GM12872 (cell line): ENCODE measurements around the gene MPP1.

Experiments
- CTCF ChIP-seq: IDR thresholded peaks from 3 replicates; pipeline ENCODE4 v1.5.1; 2011; ENCODE audit warnings: low read depth, mild to moderate bottlenecking, low read length, moderate library complexity; ENCODE audit not compliant: insufficient read depth

The MPP1 gene

GRCh38 chrX:154775419-154776349, 29.6 kb downstream of the MPP1 start:
- TF ChIP-seq CTCF, result no peak

GRCh38 chrX:154774622-154775021, 30.7 kb downstream of the MPP1 start:
- TF ChIP-seq CTCF, result no peak

GRCh38 chrX:154762537-154763296, 42.6 kb downstream of the MPP1 start, which contains the start of gene DKC1:
Gene DKC1 (plus strand): TSS chrX:154762864. CDS start chrX:154762966, 102 bp downstream.
- TF ChIP-seq CTCF, result 0 out of 3 replicates have a peak, but pooled peaks have one; percentile 21

GRCh38 chrX:154761977-154762536, 43.2 kb downstream of the MPP1 start:
- TF ChIP-seq CTCF, result no peak

- TF ChIP-seq CTCF, result no peak
These were observed 46.6 kb downstream of the MPP1 start for GRCh38 chrX:154758696-154759095.

- TF ChIP-seq CTCF, result no peak
These were observed 53.5 kb downstream of the MPP1 start for GRCh38 chrX:154751669-154752271.

GRCh38 chrX:154751203-154751668, 54.0 kb downstream of the MPP1 start:
- TF ChIP-seq CTCF, result no peak
